ENCODE data around the gene RBM14. TPM values are rescaled to one million over a fixed set of nuclear protein-coding genes. Genes with fewer than 3 reads are reported as not detected.
"Not testable (repeated sequence)": the region's sequence is repeated elsewhere in the genome, so short reads cannot be mapped to it uniquely, and the experiment has no call there.

Gene RBM14
- total RNA-seq, 2 experiments from 2014 or later, result 168 to 182 TPM

DNA sequence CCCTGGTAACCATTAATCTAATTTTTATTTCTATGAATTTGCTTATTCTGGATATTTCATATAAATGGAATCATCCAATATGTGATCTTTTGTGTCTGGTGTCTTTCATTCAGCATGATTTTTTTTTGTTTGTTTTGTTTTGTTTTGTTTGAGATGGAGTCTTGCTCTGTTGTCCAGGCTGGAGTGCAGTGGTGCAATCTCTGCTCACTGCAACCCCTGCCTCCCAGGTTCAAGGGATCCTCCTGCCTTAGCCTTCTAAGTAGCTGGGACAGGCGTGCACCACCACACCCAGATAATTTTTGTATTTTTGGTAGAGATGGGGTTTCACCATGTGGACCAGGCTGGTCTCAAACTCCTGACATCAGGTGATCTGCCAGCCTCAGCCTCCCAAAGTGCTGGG, 31.0 kb upstream of the RBM14 start:
- H3K9me3 Mint-ChIP-seq (ENCODE audit: insufficient read depth); H3K27ac Mint-ChIP-seq; H3K27me3 Mint-ChIP-seq (ENCODE audit: low read depth); ATAC-seq; DNase-seq; H3K36me3 Mint-ChIP-seq (ENCODE audit: low read depth); H3K4me1 Mint-ChIP-seq (ENCODE audit: low read depth); H3K4me3 Mint-ChIP-seq: not testable (repeated sequence)
- ChIA-PET POLR2A (interaction anchor here (0.6 kb wide), 1 partner anchor 616 kb away, joined by 3 read pairs; no protein-coding TSS in a partner anchor), CTCF (interaction anchor here (1.1 kb wide), 1 partner anchor 92 kb away, joined by 3 read pairs; the partner anchor contains the start of gene RBM4B)

DNA sequence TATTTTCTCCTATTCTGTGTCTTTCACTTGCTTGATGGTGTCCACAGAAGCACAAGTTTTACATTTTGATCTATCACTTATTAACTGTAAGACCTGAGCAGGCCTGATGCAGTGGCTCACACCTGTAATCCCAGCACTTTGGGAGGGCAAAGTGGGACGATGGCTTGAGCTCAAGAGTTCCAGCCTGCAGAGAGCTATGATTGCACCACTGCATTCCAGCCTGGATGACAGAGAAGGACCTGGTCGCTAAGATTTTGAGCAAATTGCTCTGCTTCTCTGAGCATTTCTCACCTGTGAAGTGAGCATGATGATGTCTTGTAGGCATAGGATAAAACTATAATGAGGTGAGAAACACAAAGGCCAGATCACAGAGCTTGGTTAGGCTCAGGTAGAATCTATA, 30.3 kb upstream of the RBM14 start:
- Mint-ChIP-seq H3K4me3 (no peak overlapping the region), H3K9me3 (ENCODE audit: insufficient read depth) (peaks cover 3% of the 10 kb centered on the region), H3K36me3 (ENCODE audit: low read depth) (peaks cover 2% of the 10 kb centered on the region), H3K27ac (no peak overlapping the region), H3K4me1 (ENCODE audit: low read depth) (no peaks in the 10 kb centered on the region), H3K27me3 (ENCODE audit: low read depth) (peaks cover 3% of the 10 kb centered on the region)
- no peak for DNase-seq
- ChIA-PET POLR2A (interaction anchor here (0.6 kb wide), 1 partner anchor 615 kb away, joined by 3 read pairs; no protein-coding TSS in a partner anchor), CTCF (interaction anchor here (1.2 kb wide), 1 partner anchor 92 kb away, joined by 4 read pairs; the partner anchor contains the start of gene RBM4B)
- ATAC-seq, result no peak

DNA sequence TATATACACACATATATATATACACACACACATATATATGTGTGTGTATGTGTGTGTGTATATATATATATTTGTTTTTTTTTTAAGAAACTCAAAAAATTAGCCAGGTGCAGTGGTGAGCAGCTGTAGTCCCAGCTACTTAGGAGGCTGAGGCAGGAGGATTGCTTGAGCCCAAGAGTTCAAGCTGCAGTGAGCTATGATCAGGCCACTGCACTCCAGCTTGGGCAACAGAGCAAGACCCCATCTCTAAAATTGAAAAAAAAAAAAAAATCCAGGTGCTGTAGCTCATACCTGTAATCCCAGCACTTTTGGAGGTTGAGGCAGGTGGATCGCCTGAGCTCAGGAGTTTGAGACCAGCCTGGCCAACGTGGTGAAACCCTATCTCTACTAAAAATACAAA, 27.1 kb upstream of the RBM14 start:
- not testable (repeated sequence) for DNase-seq; ATAC-seq; H3K27me3 Mint-ChIP-seq (ENCODE audit: low read depth); H3K36me3 Mint-ChIP-seq (ENCODE audit: low read depth); H3K4me3 Mint-ChIP-seq; H3K27ac Mint-ChIP-seq; H3K9me3 Mint-ChIP-seq (ENCODE audit: insufficient read depth)
- H3K4me1 Mint-ChIP-seq (ENCODE audit: low read depth), result peaks cover 19% of the 10 kb centered on the region
- ChIA-PET CTCF (interaction anchor here (1.4 to 7.9 kb wide), 2 partner anchors 49 to 88 kb away, joined by 4 to 63 read pairs; partner anchors contain the start of genes RBM4 and RBM4B), POLR2A (interaction anchor here (1.5 kb wide), 1 partner anchor 27 kb away, joined by 5 read pairs; the partner anchor contains the start of gene RBM14)

DNA sequence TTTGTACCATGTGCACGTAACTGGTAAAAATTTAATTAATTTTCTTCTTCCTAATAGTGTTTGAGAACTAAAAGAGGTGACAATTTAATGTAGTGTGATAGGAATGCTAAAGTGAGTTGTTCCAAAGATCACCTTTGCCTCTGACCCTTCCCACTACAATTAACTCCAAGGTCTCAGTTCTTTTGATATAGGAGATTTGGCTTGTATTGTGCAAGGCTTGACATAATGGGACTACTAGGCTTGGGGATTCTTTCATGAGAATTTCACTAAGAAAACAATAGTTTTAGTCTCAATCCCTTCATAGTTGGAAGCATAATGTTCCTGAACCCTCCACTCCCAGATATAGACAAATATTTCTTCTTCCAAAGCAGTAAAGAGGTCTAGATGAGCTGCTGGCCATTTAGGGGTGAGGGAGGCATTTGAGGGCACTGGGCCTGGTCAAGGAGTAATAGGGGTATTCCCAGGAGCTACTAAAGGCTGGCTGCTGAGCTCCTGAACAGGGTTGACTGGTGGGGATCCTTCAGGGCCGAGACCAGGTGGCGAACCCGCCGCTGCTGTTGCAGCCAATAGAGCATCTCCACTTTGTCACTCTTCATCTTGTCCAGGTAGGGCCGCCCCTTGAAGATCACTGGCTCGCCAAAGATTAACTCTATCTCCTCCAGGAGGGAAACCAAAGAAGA, 26.3 kb upstream of the RBM14 start:
- POLR2A ChIA-PET, result interaction anchor here (1.5 kb wide), 2 partner anchors 26 to 88 kb away, joined by 4 to 5 read pairs; partner anchors contain the start of genes RBM14 and RBM4B
- peaks cover 3% of the 10 kb centered on the region for H3K36me3 Mint-ChIP-seq (ENCODE audit: low read depth)
- CTCF ChIA-PET, result interaction anchor here (0.8 to 7.9 kb wide), 6 partner anchors 9 to 87 kb away, joined by 3 to 63 read pairs (median 8); partner anchors contain the start of genes RBM4 and RBM4B
- no peaks in the 10 kb centered on the region for H3K27me3 Mint-ChIP-seq (ENCODE audit: low read depth)
- H3K4me1 Mint-ChIP-seq (ENCODE audit: low read depth), result peaks cover 27% of the 10 kb centered on the region
- ATAC-seq (no peak), DNase-seq (no peak)
- H3K27ac Mint-ChIP-seq, result no peak overlapping the region
- H3K4me3 Mint-ChIP-seq, result no peak overlapping the region
- no peaks in the 10 kb centered on the region for H3K9me3 Mint-ChIP-seq (ENCODE audit: insufficient read depth)

- Mint-ChIP-seq H3K27ac (no peak overlapping the region), H3K4me3 (no peak overlapping the region), H3K36me3 (ENCODE audit: low read depth) (peaks cover 3% of the 10 kb centered on the region), H3K27me3 (ENCODE audit: low read depth) (no peaks in the 10 kb centered on the region), H3K9me3 (ENCODE audit: insufficient read depth) (no peaks in the 10 kb centered on the region), H3K4me1 (ENCODE audit: low read depth) (peaks cover 37% of the 10 kb centered on the region)
- ATAC-seq (no peak), DNase-seq (no peak)
- CTCF ChIA-PET, result interaction anchor here (0.8 to 7.9 kb wide), 6 partner anchors 10 to 86 kb away, joined by 3 to 63 read pairs (median 8); partner anchors contain the start of genes RBM4 and RBM4B
- POLR2A ChIA-PET, result interaction anchor here (0.6 to 1.5 kb wide), 5 partner anchors 25 to 87 kb away, joined by 3 to 5 read pairs (median 3); partner anchors contain the start of genes RBM14 and RBM4B
Measured at GRCh38 chr11:66591175-66591574, 25.3 kb upstream of the RBM14 start.

GRCh38 chr11:66592457-66593302, 23.8 kb upstream of the RBM14 start, which contains the start of the genes CCDC87 and CCS:
CCDC87 (minus strand) TSS chr11:66593063; CDS start chr11:66593015, 48 bp downstream.
CCS (plus strand) TSS chr11:66593185; CDS start chr11:66593262, 77 bp downstream.
- Mint-ChIP-seq H3K9me3 (ENCODE audit: insufficient read depth) (no peaks in the 10 kb centered on the region), H3K4me1 (ENCODE audit: low read depth) (peaks cover 37% of the 10 kb centered on the region), H3K27ac (peak within 1 kb of the TSS; percentile 98), H3K36me3 (ENCODE audit: low read depth) (peaks cover 3% of the 10 kb centered on the region), H3K27me3 (ENCODE audit: low read depth) (no peaks in the 10 kb centered on the region), H3K4me3 (peak within 1 kb of the TSS; percentile 100)
- CTCF ChIA-PET, result interaction anchor here (0.8 to 7.9 kb wide), 21 partner anchors 9 to 249 kb away, joined by 3 to 63 read pairs (median 5); partner anchors contain the start of genes CTSF, DPP3, RBM14 and RBM4
- ATAC-seq (peak; percentile 97), DNase-seq (peak; percentile 99)
- POLR2A ChIA-PET, result interaction anchor here (0.6 to 2.5 kb wide), 8 partner anchors 24 to 221 kb away, joined by 3 to 10 read pairs (median 4); partner anchors contain the start of genes RBM14, RBM4 and SLC29A2

- H3K4me1 Mint-ChIP-seq (ENCODE audit: low read depth), result peaks cover 37% of the 10 kb centered on the region
- H3K36me3 Mint-ChIP-seq (ENCODE audit: low read depth), result peaks cover 3% of the 10 kb centered on the region
- peak overlapping the region; percentile 98 for H3K27ac Mint-ChIP-seq
- no peaks in the 10 kb centered on the region for H3K9me3 Mint-ChIP-seq (ENCODE audit: insufficient read depth)
- peak overlapping the region; percentile 100 for H3K4me3 Mint-ChIP-seq
- no peaks in the 10 kb centered on the region for H3K27me3 Mint-ChIP-seq (ENCODE audit: low read depth)
- ChIA-PET CTCF (interaction anchor here (1.0 to 7.9 kb wide), 15 partner anchors 12 to 249 kb away, joined by 3 to 63 read pairs (median 5); partner anchors contain the start of genes CTSF, RBM14, RBM4 and RBM4B), POLR2A (interaction anchor here (0.8 to 3.0 kb wide), 8 partner anchors 17 to 221 kb away, joined by 3 to 35 read pairs (median 5); partner anchors contain the start of genes RBM14, RBM4 and SLC29A2)
- ATAC-seq (no peak), DNase-seq (no peak)
Measured at GRCh38 chr11:66593303-66593635, 23.2 kb upstream of the RBM14 start.

GRCh38 chr11:66593650-66594049, 22.8 kb upstream of the RBM14 start:
- peak overlapping the region; percentile 98 for H3K27ac Mint-ChIP-seq
- no peaks in the 10 kb centered on the region for H3K9me3 Mint-ChIP-seq (ENCODE audit: insufficient read depth)
- peaks cover 4% of the 10 kb centered on the region for H3K36me3 Mint-ChIP-seq (ENCODE audit: low read depth)
- H3K4me1 Mint-ChIP-seq (ENCODE audit: low read depth), result peaks cover 37% of the 10 kb centered on the region
- ChIA-PET POLR2A (interaction anchor here (0.8 to 3.0 kb wide), 5 partner anchors 16 to 46 kb away, joined by 3 to 35 read pairs (median 6); partner anchors contain the start of genes RBM14 and RBM4), CTCF (interaction anchor here (0.7 to 7.9 kb wide), 8 partner anchors 10 to 84 kb away, joined by 3 to 63 read pairs (median 6); partner anchors contain the start of genes RBM14, RBM4B and ZDHHC24)
- ATAC-seq (no peak), DNase-seq (no peak)
- peak overlapping the region; percentile 100 for H3K4me3 Mint-ChIP-seq
- no peaks in the 10 kb centered on the region for H3K27me3 Mint-ChIP-seq (ENCODE audit: low read depth)

GRCh38 chr11:66595245-66595904, 21.1 kb upstream of the RBM14 start:
- H3K4me3 Mint-ChIP-seq, result peak overlapping the region; percentile 46
- H3K27ac Mint-ChIP-seq, result peak overlapping the region; percentile 81
- POLR2A ChIA-PET, result interaction anchor here (0.6 to 3.0 kb wide), 6 partner anchors 10 to 248 kb away, joined by 3 to 35 read pairs (median 4); partner anchors contain the start of genes RBM14, RBM4 and RCE1
- no peaks in the 10 kb centered on the region for H3K27me3 Mint-ChIP-seq (ENCODE audit: low read depth)
- H3K9me3 Mint-ChIP-seq (ENCODE audit: insufficient read depth), result no peaks in the 10 kb centered on the region
- CTCF ChIA-PET, result interaction anchor here (0.8 to 7.9 kb wide), 7 partner anchors 15 to 104 kb away, joined by 3 to 63 read pairs (median 8); partner anchors contain the start of genes RBM4, RBM4B and ZDHHC24
- peak; percentile 47 for DNase-seq
- peak; percentile 3 for ATAC-seq
- peaks cover 9% of the 10 kb centered on the region for H3K36me3 Mint-ChIP-seq (ENCODE audit: low read depth)
- H3K4me1 Mint-ChIP-seq (ENCODE audit: low read depth), result peaks cover 37% of the 10 kb centered on the region

GRCh38 chr11:66598993-66599392, 17.4 kb upstream of the RBM14 start:
- Mint-ChIP-seq H3K27me3 (ENCODE audit: low read depth) (no peaks in the 10 kb centered on the region), H3K36me3 (ENCODE audit: low read depth) (peaks cover 10% of the 10 kb centered on the region), H3K4me1 (ENCODE audit: low read depth) (peaks cover 18% of the 10 kb centered on the region), H3K9me3 (ENCODE audit: insufficient read depth) (no peaks in the 10 kb centered on the region), H3K27ac (no peak overlapping the region), H3K4me3 (no peak overlapping the region)
- no peak for DNase-seq
- no peak for ATAC-seq
- POLR2A ChIA-PET, result interaction anchor here (0.7 to 0.8 kb wide), 2 partner anchors 9 to 44 kb away, joined by 3 read pairs; no protein-coding TSS in a partner anchor
- CTCF ChIA-PET, result no interaction called here
